Retina (tissue), 1 donor: ENCODE measurements around the gene LRFN3.
"Not testable (repeated sequence)": the region's sequence is repeated elsewhere in the genome, so short reads cannot be mapped to it uniquely, and the experiment has no call there.

ENCODE experiments used
- DNase-seq: peaks from one replicate; pipeline ENCODE4 v3.0.0-alpha.2; 2016

The LRFN3 gene

GRCh38 chr19:35935911-35936737 is at the start of gene LRFN3:
Gene LRFN3, plus strand, starts transcription at chr19:35936374. Its CDS starts 3,052 bp downstream, at chr19:35939426.
- peak; percentile 83 for DNase-seq

- no peak for DNase-seq
Measured at GRCh38 chr19:35887197-35887596, 49.0 kb upstream of the LRFN3 start.

GRCh38 chr19:35888398-35888797 is 47.8 kb upstream of the LRFN3 start:
- DNase-seq = no peak

DNA sequence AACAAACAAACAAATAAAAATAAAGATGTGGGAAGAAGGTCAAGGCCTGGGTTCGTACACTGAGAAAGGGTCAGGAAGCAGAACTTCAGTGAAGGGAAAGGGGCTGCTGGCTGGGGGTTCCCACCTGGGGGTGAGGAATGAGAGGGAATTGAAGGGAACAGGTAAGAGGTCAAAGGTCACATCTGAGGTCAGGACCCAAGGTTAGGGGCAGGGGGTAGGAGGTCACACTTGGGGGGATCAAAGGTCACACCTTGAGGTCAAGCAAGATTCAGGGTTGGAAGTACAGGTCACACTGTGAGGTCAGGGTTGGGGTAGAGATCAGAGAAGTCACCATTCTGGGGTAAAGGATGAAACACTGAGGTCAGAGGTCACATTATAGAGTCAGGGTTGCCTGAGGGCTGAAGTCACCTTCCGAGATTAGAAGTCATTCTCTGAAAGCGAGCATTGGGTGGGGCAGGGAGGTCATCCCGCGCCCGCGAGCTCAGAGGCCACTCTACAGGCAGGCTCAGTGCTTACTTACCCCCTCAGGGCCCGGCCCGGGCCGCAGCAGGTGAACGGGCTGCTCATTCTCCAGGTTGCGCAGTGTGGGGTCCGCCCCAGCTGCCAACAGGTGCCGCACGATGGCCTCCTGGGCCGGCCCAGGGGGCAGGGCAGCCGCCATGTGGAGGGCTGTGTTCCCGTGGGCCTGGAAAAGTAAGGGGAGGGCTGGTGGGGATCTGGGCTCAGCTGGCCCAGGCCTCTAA is 46.6 kb upstream of the LRFN3 start:
- no peak for DNase-seq

DNA sequence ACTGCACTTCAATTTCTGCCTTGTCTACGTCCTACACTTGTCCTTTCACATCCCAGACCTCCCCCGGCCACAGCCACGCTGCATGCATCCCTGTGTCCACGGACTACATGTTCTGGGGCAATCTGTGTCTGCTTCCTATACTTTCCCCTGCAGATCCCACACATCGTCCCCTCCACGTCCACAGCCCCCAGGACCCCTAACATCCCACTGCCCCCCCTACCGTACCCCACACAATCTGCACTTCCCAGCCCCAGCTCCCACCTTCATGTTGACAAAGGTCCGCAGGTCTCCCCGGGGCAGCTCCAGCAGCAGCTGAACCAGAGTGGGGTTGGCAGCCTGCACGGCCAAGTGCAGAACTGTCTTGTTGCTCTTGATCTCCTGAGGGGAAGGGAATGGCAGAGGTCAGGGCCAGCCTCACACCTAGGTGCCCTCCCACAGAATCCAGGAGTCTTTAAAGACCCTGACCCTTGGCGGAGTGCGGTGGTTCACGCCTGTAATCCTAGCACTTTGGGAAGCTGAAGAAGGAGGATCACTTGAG is 46.0 kb upstream of the LRFN3 start:
- DNase-seq = no peak

DNA sequence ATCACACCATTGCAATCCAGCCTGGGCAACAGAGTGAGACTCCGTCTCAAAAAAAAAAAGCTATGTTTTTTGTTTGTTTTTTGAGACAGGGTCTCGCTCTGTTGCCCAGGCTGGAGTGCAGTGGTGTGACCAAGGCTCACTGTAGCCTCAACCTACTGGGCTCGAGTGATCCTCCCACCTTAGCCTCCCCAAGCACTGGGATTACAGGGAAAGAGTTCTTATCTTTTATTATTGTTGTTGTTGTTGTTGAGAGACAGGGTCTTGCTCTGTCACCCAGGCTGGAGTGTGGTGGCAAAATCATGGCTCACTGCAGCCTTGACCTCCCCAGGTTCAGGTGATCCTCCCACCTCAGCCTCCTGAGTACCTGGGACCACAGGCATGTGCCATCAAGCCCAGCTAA is 44.4 kb upstream of the LRFN3 start:
- not testable (repeated sequence) for DNase-seq

GRCh38 chr19:35894342-35894741 is 41.8 kb upstream of the LRFN3 start:
- no peak for DNase-seq

- DNase-seq = no peak
Measured at GRCh38 chr19:35895911-35896642, 40.1 kb upstream of the LRFN3 start.

DNA sequence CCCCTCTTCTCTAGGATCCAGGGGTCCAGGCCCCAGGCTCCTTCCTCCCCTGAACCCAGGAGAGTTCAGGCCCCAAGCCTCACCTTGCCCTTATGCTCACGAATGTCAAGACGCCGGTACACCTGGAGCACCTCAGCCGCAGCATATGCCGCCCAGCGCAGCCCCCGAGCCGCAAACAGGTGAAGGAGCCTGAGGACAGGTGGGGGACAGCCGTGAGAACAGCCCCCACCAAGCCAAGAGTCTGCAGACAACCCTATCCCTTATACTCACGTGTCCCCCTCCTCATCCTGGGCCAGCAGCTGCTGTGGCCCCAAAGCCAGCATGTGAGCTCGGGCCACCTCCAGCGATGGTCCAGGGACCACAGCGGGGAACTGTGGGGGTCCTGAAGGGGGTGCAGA is 39.5 kb upstream of the LRFN3 start:
- DNase-seq = no peak

- no peak for DNase-seq
Measured at GRCh38 chr19:35897706-35898451, 38.3 kb upstream of the LRFN3 start.

GRCh38 chr19:35898499-35898809 is 37.7 kb upstream of the LRFN3 start:
- DNase-seq = no peak

GRCh38 chr19:35899547-35900214 is 36.5 kb upstream of the LRFN3 start:
- peak; percentile 88 for DNase-seq

GRCh38 chr19:35901055-35901644 is 35.0 kb upstream of the LRFN3 start:
- DNase-seq = no peak

DNA sequence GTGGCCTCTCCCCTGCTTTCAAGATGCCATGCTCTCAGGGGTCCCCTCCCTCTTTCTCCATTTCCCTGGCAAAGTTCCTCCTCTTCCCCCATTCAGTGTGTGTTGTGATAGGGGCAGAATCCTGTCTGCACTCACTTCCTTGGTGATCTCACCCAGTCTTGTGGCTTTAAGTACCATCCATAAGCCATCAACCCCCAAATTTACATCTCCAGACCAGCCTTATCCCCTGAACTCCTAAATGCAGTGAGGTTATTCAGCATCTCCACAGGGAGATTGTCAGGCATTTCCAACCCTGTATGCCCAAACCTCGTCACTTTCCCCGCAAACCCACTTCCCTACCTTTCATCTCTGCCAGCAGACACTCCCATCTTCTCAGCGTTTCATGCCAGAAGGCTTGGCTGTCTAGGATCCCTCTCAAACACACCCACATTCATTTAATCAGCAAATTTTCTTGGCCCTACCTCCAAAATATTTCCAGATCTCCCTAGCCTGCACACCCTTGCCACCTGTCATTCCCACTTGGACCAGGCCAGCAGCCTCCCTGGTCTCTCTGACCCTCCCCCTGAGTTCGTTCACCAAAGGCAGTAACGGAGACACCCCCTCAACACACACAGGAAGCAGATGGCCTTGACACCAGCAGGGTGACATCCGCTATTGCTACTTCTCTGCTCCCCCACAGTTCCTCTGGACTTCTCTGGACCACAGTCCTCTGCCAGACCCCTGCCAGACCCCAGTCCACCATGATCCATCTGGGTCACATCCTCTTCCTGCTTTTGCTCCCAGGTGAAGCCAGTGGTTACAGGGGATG is 34.1 kb upstream of the LRFN3 start, which contains the start of gene HCST:
TSS of gene HCST (plus strand) at position 676 of the 808 bp plus-strand sequence. CDS start at position 741, 65 bp downstream.
- no peak for DNase-seq

DNA sequence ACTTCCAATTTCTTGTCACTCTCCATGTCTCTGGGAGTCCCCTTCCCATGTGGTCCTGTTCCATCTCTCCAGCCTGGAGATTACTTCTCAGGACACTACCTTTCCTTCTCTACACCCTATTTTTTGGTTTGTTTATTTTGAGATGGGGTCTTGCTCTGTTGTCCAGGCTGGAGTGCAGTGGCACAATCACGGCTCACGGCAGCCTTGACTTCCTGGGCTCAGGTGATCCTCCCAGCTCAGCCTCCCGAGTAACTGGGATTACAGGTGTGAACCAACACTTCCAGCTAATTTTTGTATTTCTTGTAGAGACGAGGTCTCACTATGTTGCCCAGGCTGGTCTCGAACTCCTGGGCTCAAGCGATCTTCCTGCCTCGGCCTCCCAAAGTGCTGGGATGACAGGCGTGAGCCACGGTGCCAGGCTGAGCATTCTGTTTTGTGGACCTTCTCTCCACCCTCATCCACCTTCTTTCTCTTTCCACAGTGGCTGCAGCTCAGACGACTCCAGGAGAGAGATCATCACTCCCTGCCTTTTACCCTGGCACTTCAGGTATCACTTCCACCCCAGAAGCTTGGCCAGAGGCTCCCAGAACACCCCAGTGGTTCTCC is 33.2 kb upstream of the LRFN3 start:
- no peak for DNase-seq

DNA sequence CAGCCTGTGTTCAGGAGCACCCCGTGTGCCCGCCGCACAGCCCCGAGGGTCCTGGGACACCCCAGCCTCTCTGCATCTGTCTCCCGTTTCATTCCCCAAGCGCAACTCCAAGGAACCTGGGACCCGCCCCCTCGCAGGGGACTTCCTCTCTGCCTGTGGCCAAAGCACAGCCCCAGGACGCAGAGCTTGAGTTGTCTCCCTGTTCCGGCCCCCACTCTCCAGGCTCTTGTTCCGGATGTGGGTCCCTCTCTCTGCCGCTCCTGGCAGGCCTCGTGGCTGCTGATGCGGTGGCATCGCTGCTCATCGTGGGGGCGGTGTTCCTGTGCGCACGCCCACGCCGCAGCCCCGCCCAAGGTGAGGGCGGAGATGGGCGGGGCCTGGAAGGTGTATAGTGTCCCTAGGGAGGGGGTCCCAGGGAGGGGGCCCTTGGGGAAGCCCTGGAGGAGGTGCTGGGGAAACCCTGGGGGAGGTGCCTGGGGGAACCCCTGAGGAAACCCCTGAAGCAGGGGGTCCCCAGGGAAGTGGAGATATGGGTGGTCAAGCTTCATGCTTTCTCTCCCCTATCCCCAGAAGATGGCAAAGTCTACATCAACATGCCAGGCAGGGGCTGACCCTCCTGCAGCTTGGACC is 32.5 kb upstream of the LRFN3 start:
- no peak for DNase-seq

DNA sequence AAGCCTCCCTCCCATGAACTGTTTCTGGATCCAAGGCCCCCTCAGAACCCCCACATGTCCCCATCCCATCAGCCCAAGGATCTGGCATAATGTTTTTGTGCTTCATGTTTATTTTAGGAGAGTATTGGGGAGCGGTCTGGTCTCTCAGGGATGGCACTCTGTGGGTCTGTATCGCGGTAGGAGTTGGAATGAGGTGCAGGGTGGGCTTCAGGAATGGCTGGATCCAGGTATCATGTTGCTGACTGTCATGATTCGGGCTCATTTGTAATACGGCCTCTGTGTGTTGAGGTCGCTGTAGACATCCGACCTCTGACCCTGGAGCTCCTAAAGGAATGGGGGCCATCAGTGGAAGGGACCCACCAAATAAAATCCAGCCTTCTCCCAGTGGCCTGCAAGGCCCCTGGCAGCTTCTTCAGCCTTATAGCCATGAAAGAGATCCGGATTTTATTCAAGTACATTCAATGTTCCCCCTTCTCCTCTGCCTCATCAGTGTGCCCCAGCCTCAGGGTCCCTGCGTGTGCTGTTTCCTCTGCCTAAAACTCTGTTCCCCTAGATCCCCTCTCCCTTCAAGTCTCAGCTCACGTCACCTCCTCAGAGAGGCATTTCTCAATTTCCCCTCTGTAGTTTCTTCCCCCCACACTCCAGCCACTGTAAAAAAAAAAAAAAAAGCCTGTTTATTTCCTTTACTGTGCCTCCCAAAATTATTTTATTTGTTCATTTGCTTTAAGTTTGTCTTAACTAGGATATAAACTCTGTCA is 31.7 kb upstream of the LRFN3 start:
- DNase-seq = no peak

GRCh38 chr19:35905178-35905727 is 30.9 kb upstream of the LRFN3 start:
- no peak for DNase-seq

DNA sequence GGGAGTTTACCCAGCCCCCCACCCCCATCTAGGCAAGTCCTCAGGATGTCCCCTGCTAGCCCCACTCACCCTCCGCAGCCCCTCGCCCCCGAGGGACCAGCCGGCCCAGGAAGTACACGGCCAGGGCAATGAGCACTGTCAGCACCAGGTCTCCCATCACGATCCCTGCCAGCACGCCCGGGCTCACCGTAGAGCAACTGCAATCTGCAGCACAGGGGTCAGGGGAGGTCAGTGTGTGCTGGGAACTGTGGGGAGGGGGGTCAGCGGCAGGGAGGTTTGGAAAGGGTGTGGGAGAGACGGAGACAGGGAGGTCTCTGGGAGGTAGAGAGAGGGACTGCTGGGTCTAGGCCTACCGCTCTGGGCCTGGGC is 28.8 kb upstream of the LRFN3 start:
- no peak for DNase-seq
